ENCODE measurements around the gene VPS37C. TPM values are rescaled to one million over a fixed set of nuclear protein-coding genes. Genes with fewer than 3 reads are reported as not detected.

VPS37C gene
- total RNA-seq, 1 experiment from 2014 or later: 19.0 TPM

DNA sequence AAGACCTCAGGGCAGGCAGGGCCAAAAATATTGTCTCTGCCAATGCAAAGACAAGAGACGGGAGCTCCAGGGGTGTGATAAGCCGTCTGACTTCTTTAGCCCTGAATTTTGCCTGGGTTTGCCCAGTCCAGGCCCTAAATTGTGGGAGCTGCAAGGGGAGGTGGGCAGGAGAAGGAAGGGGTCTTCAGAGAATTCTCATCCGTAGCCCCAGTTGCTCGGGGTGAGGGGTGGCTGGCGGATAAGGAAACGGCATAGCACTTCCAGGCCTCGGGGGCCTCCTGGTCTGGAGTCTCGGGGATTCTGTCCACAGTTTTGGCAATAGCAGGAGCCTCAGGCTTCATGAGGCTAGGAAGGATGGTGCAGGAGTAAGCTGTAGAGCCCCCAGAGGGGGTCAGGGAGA, 51.6 kb downstream of the VPS37C start:
- Mint-ChIP-seq H3K9me3 (no peaks in the 10 kb centered on the region), H3K36me3 (ENCODE audit: insufficient read depth in 1 of 3, low read depth in 3 of 3) (no peaks in the 10 kb centered on the region), H3K4me3 (no peak overlapping the region), H3K27me3 (ENCODE audit: low read depth) (peaks cover 2% of the 10 kb centered on the region; the same call in 1 of the 2 replicates), H3K27ac (no peak overlapping the region), H3K4me1 (no peaks in the 10 kb centered on the region)
- H3T11ph ChIP-seq (ENCODE audit: low read length): no peak overlapping the region
- no peak overlapping the region for H3K14ac ChIP-seq (ENCODE audit: insufficient read depth, low read length)
- H3K4me2 ChIP-seq (ENCODE audit: insufficient read depth, insufficient read length, low read length): no peak overlapping the region
- TF ChIP-seq CTCF (conservative IDR thresholded peaks at IDR 0.05): no peak
- no CpG with 5 or more reads among the region's 8 CpGs for WGBS (ENCODE audit: extremely low coverage, insufficient read length, low lambda C conversion rate)
- H3K18ac ChIP-seq (ENCODE audit: insufficient read length, low read depth, low read length): no peak overlapping the region
- H3K27ac ChIP-seq (ENCODE audit: insufficient read length, low read depth, low read length): no peak overlapping the region
- H2BK12ac ChIP-seq (ENCODE audit: insufficient read length, low read depth, low read length): no peak overlapping the region
- no peak overlapping the region for H3K23ac ChIP-seq (ENCODE audit: insufficient read length, low read depth, low read length)
- H4K20me1 ChIP-seq (ENCODE audit: control insufficient read depth, insufficient read depth, insufficient read length): no peaks in the 10 kb centered on the region
- H2AFZ ChIP-seq (ENCODE audit: low read length): no peak overlapping the region
- H3K23me2 ChIP-seq (ENCODE audit: insufficient read length, low read depth, low read length, poor library complexity, severe bottlenecking): no peaks in the 10 kb centered on the region
- no peak overlapping the region for H4K5ac ChIP-seq (ENCODE audit: insufficient read length, low read depth, low read length)
- H3K79me1 ChIP-seq (ENCODE audit: insufficient read depth, low read depth, low read length, poor library complexity, severe bottlenecking): no peaks in the 10 kb centered on the region
- H3K79me2 ChIP-seq (ENCODE audit: insufficient read depth, low read length): no peaks in the 10 kb centered on the region
- H2BK120ac ChIP-seq (ENCODE audit: low read depth, low read length, poor library complexity, severe bottlenecking): no peak overlapping the region
- H2BK20ac ChIP-seq (ENCODE audit: low read depth, low read length, poor library complexity, severe bottlenecking): no peak overlapping the region
- no peak overlapping the region for H2AK5ac ChIP-seq (ENCODE audit: insufficient read length, low read length)
- H3K9ac ChIP-seq (ENCODE audit: extremely low read depth, insufficient read length, low read length): no peak overlapping the region
- H2BK5ac ChIP-seq (ENCODE audit: insufficient read length, low read length): no peak overlapping the region
- no peak for DNase-seq
- H3K9me3 ChIP-seq (ENCODE audit: control insufficient read depth, low read depth, low read length): no peaks in the 10 kb centered on the region
- H3K27me3 ChIP-seq (ENCODE audit: insufficient read depth, low read length): no peaks in the 10 kb centered on the region
- H3K56ac ChIP-seq (ENCODE audit: insufficient read length, low read depth, low read length): no peak overlapping the region
- H4K91ac ChIP-seq (ENCODE audit: insufficient read length, low read depth, low read length): no peak overlapping the region
- H2BK15ac ChIP-seq (ENCODE audit: low read depth, low read length): no peak overlapping the region
- H3K4ac ChIP-seq (ENCODE audit: low read depth, low read length): no peak overlapping the region
- H3K4me1 ChIP-seq (ENCODE audit: insufficient read depth, low read length): no peaks in the 10 kb centered on the region
- H4K8ac ChIP-seq (replicated peaks; ENCODE audit: insufficient read length, low read depth, low read length): no peak overlapping the region
